Endothelial cell of umbilical vein (primary cell): ENCODE measurements around the gene CIROP.

ENCODE experiments used
- EZH2 ChIP-seq: IDR thresholded peaks from 2 replicates; pipeline ENCODE4 v1.6.1; 2012; ENCODE audit warnings: borderline replicate concordance, low read depth, mild to moderate bottlenecking, moderate library complexity, low read length, inconsistent platforms; ENCODE audit not compliant: severe bottlenecking
- FOS ChIP-seq: IDR thresholded peaks from 2 replicates; pipeline ENCODE4 v1.6.1; 2011; ENCODE audit warnings: mild to moderate bottlenecking, low read length, moderate library complexity, borderline replicate concordance; ENCODE audit not compliant: insufficient read depth
- POLR2A ChIP-seq: IDR thresholded peaks from 2 replicates; pipeline ENCODE4 v1.6.1; 2012; ENCODE audit warnings: low read depth, mild to moderate bottlenecking, control low read depth, low read length
- POLR2AphosphoS5 ChIP-seq: IDR thresholded peaks from 2 replicates; pipeline ENCODE4 v1.6.1; 2012; ENCODE audit warnings: low read depth, mild to moderate bottlenecking, control low read depth, low read length, moderate library complexity; ENCODE audit not compliant: insufficient read depth
- TF ChIP-seq, protein P1 (sequence below), 2 donors: IDR thresholded peaks; 1 replicate in 1 of 2; 2 replicates in 1 of 2; pipeline ENCODE4 v1.5.1; 2011; ENCODE audit warnings: low read length in 2 of 2, mild to moderate bottlenecking in 2 of 2, moderate library complexity in 2 of 2, control low read depth in 1 of 2, inconsistent platforms in 1 of 2, low read depth in 1 of 2; ENCODE audit not compliant: insufficient read depth in 1 of 2; ENCODE audit errors: extremely low read depth in 1 of 2

DNA sequence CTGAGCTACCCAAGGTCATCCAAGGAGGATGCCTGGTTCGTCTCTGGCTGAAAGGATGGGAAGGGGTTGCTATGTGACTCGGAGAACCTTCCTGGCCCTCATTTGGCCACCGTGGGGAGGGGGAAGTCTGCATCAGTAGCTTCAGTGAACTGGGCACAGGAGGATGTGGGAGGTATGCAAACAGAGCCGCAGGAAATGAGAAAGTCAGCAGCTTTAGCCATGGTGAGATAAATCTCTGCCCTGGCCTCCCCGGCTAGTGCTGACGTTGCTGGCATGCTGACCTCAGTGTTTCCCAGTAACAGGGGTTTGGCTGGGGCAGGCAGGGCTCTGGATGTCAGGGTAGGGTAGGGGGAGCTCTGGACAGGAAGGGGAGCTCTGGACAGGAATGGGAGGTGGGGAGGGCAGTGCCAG, 16.6 kb upstream of the CIROP start:
- TF ChIP-seq EZH2: no peak
- TF ChIP-seq, protein P1, sequence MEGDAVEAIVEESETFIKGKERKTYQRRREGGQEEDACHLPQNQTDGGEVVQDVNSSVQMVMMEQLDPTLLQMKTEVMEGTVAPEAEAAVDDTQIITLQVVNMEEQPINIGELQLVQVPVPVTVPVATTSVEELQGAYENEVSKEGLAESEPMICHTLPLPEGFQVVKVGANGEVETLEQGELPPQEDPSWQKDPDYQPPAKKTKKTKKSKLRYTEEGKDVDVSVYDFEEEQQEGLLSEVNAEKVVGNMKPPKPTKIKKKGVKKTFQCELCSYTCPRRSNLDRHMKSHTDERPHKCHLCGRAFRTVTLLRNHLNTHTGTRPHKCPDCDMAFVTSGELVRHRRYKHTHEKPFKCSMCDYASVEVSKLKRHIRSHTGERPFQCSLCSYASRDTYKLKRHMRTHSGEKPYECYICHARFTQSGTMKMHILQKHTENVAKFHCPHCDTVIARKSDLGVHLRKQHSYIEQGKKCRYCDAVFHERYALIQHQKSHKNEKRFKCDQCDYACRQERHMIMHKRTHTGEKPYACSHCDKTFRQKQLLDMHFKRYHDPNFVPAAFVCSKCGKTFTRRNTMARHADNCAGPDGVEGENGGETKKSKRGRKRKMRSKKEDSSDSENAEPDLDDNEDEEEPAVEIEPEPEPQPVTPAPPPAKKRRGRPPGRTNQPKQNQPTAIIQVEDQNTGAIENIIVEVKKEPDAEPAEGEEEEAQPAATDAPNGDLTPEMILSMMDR (IDR thresholded peaks at IDR 0.05; ENCODE audit: extremely low read depth in 1 of 2, insufficient read depth in 1 of 2, low read depth in 1 of 2, low read length in 2 of 2): no peak
- TF ChIP-seq POLR2A: no peak
- no peak for TF ChIP-seq POLR2AphosphoS5
- peak; percentile 42 for TF ChIP-seq FOS
